Suprapubic skin (tissue), 4 donors: ENCODE results near the gene FAM219A. TPM values are rescaled to one million over a fixed set of nuclear protein-coding genes. Genes with fewer than 3 reads are reported as not detected.

ENCODE experiments used
- DNase-seq, 2 donors: peaks; one replicate each; pipeline ENCODE4 v3.0.0-alpha.2; 2019; ENCODE audit warnings: low spot score in 2 of 2
- H3K27ac ChIP-seq: fragments of 200-600 bp; sonication (generic); one replicate; pipeline ENCODE4 v1.5.1; 2019
- H3K27me3 ChIP-seq: fragments of 200-600 bp; sonication (generic); one replicate; pipeline ENCODE4 v1.5.1; 2019
- H3K36me3 ChIP-seq: fragments of 200-600 bp; sonication (generic); one replicate; pipeline ENCODE4 v1.5.1; 2019
- H3K4me1 ChIP-seq: fragments of 200-600 bp; sonication (generic); one replicate; pipeline ENCODE4 v1.5.1; 2019
- H3K4me3 ChIP-seq: fragments of 200-600 bp; sonication (generic); one replicate; pipeline ENCODE4 v1.5.1; 2019; ENCODE audit warnings: mild to moderate bottlenecking
- H3K9me3 ChIP-seq: fragments of 200-600 bp; sonication (generic); one replicate; pipeline ENCODE4 v1.5.1; 2019
- EP300 ChIP-seq: sonication (generic); formaldehyde crosslinking; IDR thresholded peaks from one replicate; pipeline ENCODE4 v1.6.1; 2017; ENCODE audit warnings: antibody characterized with exemption
- POLR2A ChIP-seq, 2 donors: fragments of 450-650 bp; IDR thresholded peaks; one replicate each; pipeline ENCODE4 v1.6.1; 2017; ENCODE audit warnings: antibody characterized with exemption in 2 of 2, mild to moderate bottlenecking in 2 of 2, moderate library complexity in 2 of 2
- POLR2AphosphoS5 ChIP-seq, 3 donors: sonication (generic); formaldehyde crosslinking; IDR thresholded peaks; one replicate each; pipeline ENCODE4 v1.6.1; 2017; ENCODE audit warnings: antibody characterized with exemption in 3 of 3
- WGBS: methylation state at CpG from one replicate; pipeline ENCODE4 v1.1.5; 2018; 5-methylcytosine and 5-hydroxymethylcytosine counted together
- total RNA-seq, 4 donors: library from RNA; depleted of rRNA; stranded (reverse); fragments of >200 nt; gene quantifications; one replicate each; pipeline ENCODE4 v1.1.0, GENCODE V29; 2016
- TF ChIP-seq, protein P1 (sequence below), 2 donors: fragments of 200-600 bp in 1 of 2; fragments of 450-650 bp in 1 of 2; sonication (generic) in 1 of 2; IDR thresholded peaks; one replicate each; pipeline ENCODE4 v1.5.1; 2016 to 2019; ENCODE audit warnings: antibody characterized with exemption in 2 of 2, mild to moderate bottlenecking in 1 of 2, moderate library complexity in 1 of 2

The FAM219A gene
- total RNA-seq, 4 donors from 2014 or later, result 12.6 to 17.0 (median 15.0) TPM

DNA sequence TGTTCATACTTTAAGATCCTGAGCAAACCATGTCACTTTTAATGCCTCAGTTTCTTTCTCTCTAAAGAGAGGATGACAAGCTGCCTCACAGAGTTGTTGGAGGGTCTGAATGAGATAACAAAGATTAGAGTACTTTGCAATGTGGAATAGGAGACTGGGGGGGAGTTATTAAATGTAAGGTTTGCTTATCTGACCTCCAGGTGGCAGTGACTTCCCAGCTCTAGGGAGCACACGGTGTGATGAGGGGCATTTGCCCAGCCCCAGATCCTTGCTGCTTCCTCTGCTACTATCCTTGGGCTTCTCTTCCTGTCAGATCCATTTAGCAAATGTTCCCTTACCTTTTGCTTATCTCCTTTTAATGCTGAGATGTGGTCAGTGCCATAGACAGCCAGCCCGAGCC, 33.7 kb upstream of the FAM219A start:
- no peaks in the 10 kb centered on the region for H3K4me1 ChIP-seq
- 40% methylated on average over 2 of the region's 2 CpGs for WGBS
- no peak for TF ChIP-seq EP300
- TF ChIP-seq, protein P1, sequence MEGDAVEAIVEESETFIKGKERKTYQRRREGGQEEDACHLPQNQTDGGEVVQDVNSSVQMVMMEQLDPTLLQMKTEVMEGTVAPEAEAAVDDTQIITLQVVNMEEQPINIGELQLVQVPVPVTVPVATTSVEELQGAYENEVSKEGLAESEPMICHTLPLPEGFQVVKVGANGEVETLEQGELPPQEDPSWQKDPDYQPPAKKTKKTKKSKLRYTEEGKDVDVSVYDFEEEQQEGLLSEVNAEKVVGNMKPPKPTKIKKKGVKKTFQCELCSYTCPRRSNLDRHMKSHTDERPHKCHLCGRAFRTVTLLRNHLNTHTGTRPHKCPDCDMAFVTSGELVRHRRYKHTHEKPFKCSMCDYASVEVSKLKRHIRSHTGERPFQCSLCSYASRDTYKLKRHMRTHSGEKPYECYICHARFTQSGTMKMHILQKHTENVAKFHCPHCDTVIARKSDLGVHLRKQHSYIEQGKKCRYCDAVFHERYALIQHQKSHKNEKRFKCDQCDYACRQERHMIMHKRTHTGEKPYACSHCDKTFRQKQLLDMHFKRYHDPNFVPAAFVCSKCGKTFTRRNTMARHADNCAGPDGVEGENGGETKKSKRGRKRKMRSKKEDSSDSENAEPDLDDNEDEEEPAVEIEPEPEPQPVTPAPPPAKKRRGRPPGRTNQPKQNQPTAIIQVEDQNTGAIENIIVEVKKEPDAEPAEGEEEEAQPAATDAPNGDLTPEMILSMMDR (IDR thresholded peaks at IDR 0.05), result no peak
- TF ChIP-seq POLR2A (IDR thresholded peaks at IDR 0.05), result no peak
- TF ChIP-seq POLR2AphosphoS5 (IDR thresholded peaks at IDR 0.05), result no peak
- no peaks in the 10 kb centered on the region for H3K9me3 ChIP-seq
- no peak overlapping the region for H3K4me3 ChIP-seq
- DNase-seq, result no peak
- no peaks in the 10 kb centered on the region for H3K36me3 ChIP-seq
- H3K27me3 ChIP-seq, result peaks cover 19% of the 10 kb centered on the region
- H3K27ac ChIP-seq, result no peak overlapping the region

DNA sequence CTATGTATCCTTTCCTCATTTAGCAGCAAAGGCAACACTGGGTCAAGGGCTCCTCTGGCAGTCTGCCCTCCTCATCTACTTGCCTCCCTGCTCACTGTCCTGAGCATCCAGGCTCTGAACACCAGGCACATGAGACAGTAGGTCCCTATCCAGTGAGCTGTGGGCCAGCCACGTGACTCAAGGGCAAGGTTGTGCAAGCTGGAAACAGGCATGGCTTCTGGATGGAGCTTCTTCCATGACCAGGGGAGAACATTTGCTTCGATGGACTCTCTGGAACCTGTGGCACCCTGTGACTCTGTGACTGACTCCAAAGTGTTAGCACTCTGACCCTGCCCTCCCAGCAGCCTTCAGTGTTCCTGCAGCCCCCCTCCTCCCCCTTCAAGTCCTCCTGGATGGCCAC, 33.2 kb upstream of the FAM219A start:
- 64% methylated on average over 2 of the region's 2 CpGs for WGBS
- TF ChIP-seq, protein P1 (IDR thresholded peaks at IDR 0.05), result no peak
- TF ChIP-seq POLR2AphosphoS5 (IDR thresholded peaks at IDR 0.05) (no peak), POLR2A (IDR thresholded peaks at IDR 0.05) (no peak), EP300 (no peak)
- H3K36me3 ChIP-seq, result no peaks in the 10 kb centered on the region
- peak in 1 of 2 donors; percentile 45 for DNase-seq
- H3K27ac ChIP-seq, result no peak overlapping the region
- no peak overlapping the region for H3K4me3 ChIP-seq
- H3K27me3 ChIP-seq, result peaks cover 19% of the 10 kb centered on the region
- no peaks in the 10 kb centered on the region for H3K4me1 ChIP-seq
- H3K9me3 ChIP-seq, result no peaks in the 10 kb centered on the region

DNA sequence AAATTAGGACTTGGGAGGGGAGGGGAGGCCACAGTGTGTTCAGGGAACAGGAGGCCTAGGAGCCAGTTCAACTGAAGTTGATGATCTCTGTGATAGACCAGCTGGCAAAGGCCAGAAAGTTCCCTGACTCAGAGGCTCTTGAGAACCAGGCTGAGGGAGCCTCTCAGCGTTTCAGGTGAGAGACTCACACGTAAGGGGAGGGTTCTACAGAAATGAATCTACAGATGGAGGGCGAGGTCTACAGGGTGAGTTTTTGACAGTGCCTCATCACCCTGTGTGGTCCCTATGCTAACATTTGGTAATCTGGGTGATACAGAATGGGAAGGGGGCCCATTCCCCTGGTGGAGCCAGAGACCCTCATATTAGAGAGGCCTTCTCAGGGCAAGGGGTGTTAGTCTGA, 32.4 kb upstream of the FAM219A start:
- Histone ChIP-seq H3K27ac (no peak overlapping the region), H3K9me3 (no peaks in the 10 kb centered on the region), H3K36me3 (no peaks in the 10 kb centered on the region), H3K4me3 (no peak overlapping the region), H3K27me3 (peaks cover 19% of the 10 kb centered on the region), H3K4me1 (no peaks in the 10 kb centered on the region)
- TF ChIP-seq EP300, result no peak
- TF ChIP-seq, protein P1 (IDR thresholded peaks at IDR 0.05), result no peak
- no peak for TF ChIP-seq POLR2AphosphoS5 (IDR thresholded peaks at IDR 0.05)
- 79% methylated on average over 3 of the region's 3 CpGs for WGBS
- DNase-seq, result peak in 1 of 2 donors; percentile 40

DNA sequence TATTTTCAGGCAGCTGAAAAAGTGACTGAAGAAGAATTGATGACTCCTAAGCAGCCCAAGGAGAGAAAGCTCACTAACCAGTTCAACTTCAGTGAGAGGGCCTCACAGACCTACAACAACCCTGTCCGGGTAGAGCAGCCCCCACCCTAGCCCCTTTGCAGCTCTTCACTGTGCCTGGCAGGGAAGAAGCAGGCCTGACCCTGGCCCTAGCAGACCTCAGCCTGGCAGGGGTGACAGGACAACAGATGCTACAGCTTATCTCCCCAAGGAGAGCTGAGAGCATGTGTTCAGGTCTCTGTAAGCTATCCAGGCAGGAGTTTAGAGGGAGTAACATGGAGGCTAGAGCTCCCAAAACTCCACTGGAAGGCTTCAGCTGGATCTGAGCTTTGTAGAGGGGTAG, 32.0 kb upstream of the FAM219A start:
- DNase-seq, result peak in 1 of 2 donors; percentile 65
- Histone ChIP-seq H3K27me3 (peaks cover 19% of the 10 kb centered on the region), H3K4me1 (no peaks in the 10 kb centered on the region), H3K27ac (no peak overlapping the region), H3K4me3 (no peak overlapping the region), H3K9me3 (no peaks in the 10 kb centered on the region), H3K36me3 (no peaks in the 10 kb centered on the region)
- TF ChIP-seq, protein P1 (IDR thresholded peaks at IDR 0.05), result no peak
- no peak for TF ChIP-seq EP300
- no peak for TF ChIP-seq POLR2AphosphoS5 (IDR thresholded peaks at IDR 0.05)
- TF ChIP-seq POLR2A (IDR thresholded peaks at IDR 0.05), result no peak
- 83% methylated on average over 1 of the region's 1 CpG for WGBS

DNA sequence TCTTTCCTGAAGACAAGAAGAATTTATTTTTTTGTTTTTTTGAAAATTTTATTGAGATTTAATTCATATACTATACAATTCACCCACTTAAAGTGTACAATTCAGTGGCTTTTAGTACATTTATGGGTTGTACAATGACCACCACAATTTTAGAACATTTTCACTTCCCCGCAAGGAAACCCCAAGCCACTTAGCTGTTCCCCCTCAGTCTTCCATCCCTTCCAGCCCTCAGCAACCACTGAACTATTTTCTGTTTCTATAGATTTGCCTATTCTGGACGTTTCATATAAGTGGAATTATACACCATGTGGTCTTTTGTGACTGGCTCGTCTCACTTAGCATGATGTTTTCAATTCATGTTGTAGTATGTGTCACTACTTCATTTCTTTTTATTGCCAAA, 28.2 kb upstream of the FAM219A start:
- no peaks in the 10 kb centered on the region for H3K36me3 ChIP-seq
- no peak overlapping the region for H3K4me3 ChIP-seq
- H3K27ac ChIP-seq, result no peak overlapping the region
- TF ChIP-seq, protein P1 (IDR thresholded peaks at IDR 0.05), result no peak
- TF ChIP-seq EP300, result no peak
- no peak for TF ChIP-seq POLR2AphosphoS5 (IDR thresholded peaks at IDR 0.05)
- no peak for TF ChIP-seq POLR2A (IDR thresholded peaks at IDR 0.05)
- peaks cover 14% of the 10 kb centered on the region for H3K27me3 ChIP-seq
- no peaks in the 10 kb centered on the region for H3K9me3 ChIP-seq
- DNase-seq, result no peak
- WGBS, result 51% methylated on average over 3 of the region's 3 CpGs
- no peaks in the 10 kb centered on the region for H3K4me1 ChIP-seq
